ENCODE measurements around the gene ZNF473.

The ZNF473 gene

GRCh38 chr19:50025794-50026549 is at the start of gene ZNF473:
Gene ZNF473, plus strand, starts transcription at chr19:50026005. Its CDS starts 5,078 bp downstream, at chr19:50031083.
- peak within 1 kb of the TSS; percentile 87 for H3K4me3 ChIP-seq (ENCODE audit: low read depth, low read length)
- TF ChIP-seq, protein P1, sequence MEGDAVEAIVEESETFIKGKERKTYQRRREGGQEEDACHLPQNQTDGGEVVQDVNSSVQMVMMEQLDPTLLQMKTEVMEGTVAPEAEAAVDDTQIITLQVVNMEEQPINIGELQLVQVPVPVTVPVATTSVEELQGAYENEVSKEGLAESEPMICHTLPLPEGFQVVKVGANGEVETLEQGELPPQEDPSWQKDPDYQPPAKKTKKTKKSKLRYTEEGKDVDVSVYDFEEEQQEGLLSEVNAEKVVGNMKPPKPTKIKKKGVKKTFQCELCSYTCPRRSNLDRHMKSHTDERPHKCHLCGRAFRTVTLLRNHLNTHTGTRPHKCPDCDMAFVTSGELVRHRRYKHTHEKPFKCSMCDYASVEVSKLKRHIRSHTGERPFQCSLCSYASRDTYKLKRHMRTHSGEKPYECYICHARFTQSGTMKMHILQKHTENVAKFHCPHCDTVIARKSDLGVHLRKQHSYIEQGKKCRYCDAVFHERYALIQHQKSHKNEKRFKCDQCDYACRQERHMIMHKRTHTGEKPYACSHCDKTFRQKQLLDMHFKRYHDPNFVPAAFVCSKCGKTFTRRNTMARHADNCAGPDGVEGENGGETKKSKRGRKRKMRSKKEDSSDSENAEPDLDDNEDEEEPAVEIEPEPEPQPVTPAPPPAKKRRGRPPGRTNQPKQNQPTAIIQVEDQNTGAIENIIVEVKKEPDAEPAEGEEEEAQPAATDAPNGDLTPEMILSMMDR (IDR thresholded peaks at IDR 0.05; ENCODE audit: low read depth, low read length, missing control alignments) = no peak
- peak; percentile 89 for DNase-seq (ENCODE audit: low read depth)

DNA sequence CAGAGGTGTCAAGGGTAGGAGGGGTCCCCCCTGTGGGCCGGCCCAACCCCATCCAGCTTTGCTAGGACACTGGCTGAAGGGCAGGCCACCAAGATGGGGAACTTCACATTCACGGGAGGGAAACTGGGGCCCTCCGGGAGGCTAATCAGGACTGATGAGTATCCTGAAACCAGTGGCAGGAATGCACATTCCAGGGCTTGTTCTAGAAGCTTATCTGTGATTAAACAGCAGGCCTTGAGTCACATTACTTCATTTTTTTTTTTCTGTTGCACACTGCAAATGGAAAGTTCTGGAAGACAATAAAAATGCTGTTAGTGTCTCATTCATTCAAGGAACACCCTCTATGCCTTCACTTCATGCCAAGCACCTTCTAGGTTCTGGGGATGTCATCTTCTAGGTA is 49.3 kb upstream of the ZNF473 start:
- no peak for DNase-seq (ENCODE audit: low read depth)
- no peak overlapping the region for H3K4me3 ChIP-seq (ENCODE audit: low read depth, low read length)
- TF ChIP-seq, protein P1 (IDR thresholded peaks at IDR 0.05; ENCODE audit: low read depth, low read length, missing control alignments) = no peak

DNA sequence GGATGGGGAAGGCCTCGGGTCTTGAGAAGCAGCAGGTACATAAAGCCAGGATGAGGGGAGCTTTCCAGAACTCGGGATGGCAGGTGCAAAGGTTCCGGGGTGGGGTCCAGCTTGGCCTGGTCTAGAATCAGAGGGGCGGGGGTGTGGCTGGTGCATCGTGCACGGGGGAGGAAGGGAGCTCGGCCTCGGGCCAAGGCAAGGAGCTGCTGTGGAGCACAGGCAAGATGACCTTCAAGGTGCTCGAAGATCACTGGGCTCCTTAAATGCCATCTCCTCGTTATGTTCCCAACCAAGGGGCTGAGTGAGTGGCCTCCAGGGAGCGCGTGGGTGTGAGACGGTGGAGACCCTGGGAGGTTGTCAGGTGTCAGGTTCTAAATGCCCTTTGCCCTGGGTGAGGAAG is 48.7 kb upstream of the ZNF473 start:
- no peak for DNase-seq (ENCODE audit: low read depth)
- no peak overlapping the region for H3K4me3 ChIP-seq (ENCODE audit: low read depth, low read length)
- TF ChIP-seq, protein P1 (IDR thresholded peaks at IDR 0.05; ENCODE audit: low read depth, low read length, missing control alignments) = no peak

DNA sequence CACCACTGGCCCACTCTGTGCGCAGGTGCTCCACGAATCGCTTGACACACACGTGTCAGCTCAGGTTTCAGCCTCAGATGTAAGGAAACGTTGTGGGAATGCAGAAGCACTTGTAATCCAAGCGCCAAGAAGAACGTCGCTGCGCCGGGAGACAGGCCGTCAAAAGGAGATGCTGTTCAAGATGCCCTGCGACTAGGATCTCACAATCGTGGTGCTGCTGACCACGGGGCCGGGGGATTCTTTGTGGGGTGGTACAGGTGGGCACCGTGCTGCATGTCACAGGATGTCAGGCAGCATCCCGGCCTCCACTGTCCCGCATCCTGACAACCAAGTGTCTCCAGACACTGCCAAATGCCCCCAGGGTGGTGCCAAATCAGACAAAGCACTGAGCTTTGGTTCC is 47.9 kb upstream of the ZNF473 start:
- H3K4me3 ChIP-seq (ENCODE audit: low read depth, low read length) = no peak overlapping the region
- no peak for DNase-seq (ENCODE audit: low read depth)
- TF ChIP-seq, protein P1 (IDR thresholded peaks at IDR 0.05; ENCODE audit: low read depth, low read length, missing control alignments) = no peak

GRCh38 chr19:49978324-49978723 is 47.5 kb upstream of the ZNF473 start:
- TF ChIP-seq, protein P1 (IDR thresholded peaks at IDR 0.05; ENCODE audit: low read depth, low read length, missing control alignments) = no peak
- no peak for DNase-seq (ENCODE audit: low read depth)
- H3K4me3 ChIP-seq (ENCODE audit: low read depth, low read length) = no peak overlapping the region

- TF ChIP-seq, protein P1 (IDR thresholded peaks at IDR 0.05; ENCODE audit: low read depth, low read length, missing control alignments) = no peak
- no peak for DNase-seq (ENCODE audit: low read depth)
- H3K4me3 ChIP-seq (ENCODE audit: low read depth, low read length) = no peak overlapping the region
Measured at GRCh38 chr19:49981603-49982593, 43.9 kb upstream of the ZNF473 start.
